ENCODE results near the gene TMCO1. TPM values are rescaled to one million over a fixed set of nuclear protein-coding genes. Genes with fewer than 3 reads are reported as not detected.
"Not testable (repeated sequence)": the region's sequence is repeated elsewhere in the genome, so short reads cannot be mapped to it uniquely, and the experiment has no call there.

TMCO1 gene
- total RNA-seq, 1 donor from 2014 or later = 64.5 TPM

GRCh38 chr1:165686971-165687433 is 81.7 kb downstream of the TMCO1 start:
- no peak for DNase-seq (ENCODE audit: low spot score)

- DNase-seq (ENCODE audit: low spot score) = no peak
These were observed 82.3 kb downstream of the TMCO1 start for GRCh38 chr1:165686121-165686970.

GRCh38 chr1:165683848-165684485 is 84.7 kb downstream of the TMCO1 start:
- DNase-seq (ENCODE audit: low spot score) = no peak

- DNase-seq (ENCODE audit: low spot score) = not testable (repeated sequence)
These were observed 87.9 kb downstream of the TMCO1 start for GRCh38 chr1:165680773-165681172.

GRCh38 chr1:165680303-165680702 is 88.4 kb downstream of the TMCO1 start:
- no peak for DNase-seq (ENCODE audit: low spot score)

GRCh38 chr1:165679282-165680036 is 89.2 kb downstream of the TMCO1 start:
- no peak for DNase-seq (ENCODE audit: low spot score)

GRCh38 chr1:165678509-165678908 is 90.2 kb downstream of the TMCO1 start:
- DNase-seq (ENCODE audit: low spot score) = no peak

Other genes with a start within 250 kb of the TMCO1 start
- gene LRRC52, start 224.9 kb downstream of the TMCO1 start, total RNA-seq (ENCODE audit: insufficient read depth, low replicate concordance) = not detected
- gene MGST3, start 137.6 kb downstream of the TMCO1 start, total RNA-seq (ENCODE audit: insufficient read depth, low replicate concordance) = 145 TPM
- 64.8 TPM for gene ALDH9A1, start 70.3 kb downstream of the TMCO1 start, total RNA-seq (ENCODE audit: insufficient read depth, low replicate concordance)
- gene UCK2, start 58.7 kb upstream of the TMCO1 start, total RNA-seq (ENCODE audit: insufficient read depth, low replicate concordance) = 27.4 TPM